Spleen (tissue), 11 donors: Measurements from ENCODE around the gene TBCD. TPM values are rescaled to one million over a fixed set of nuclear protein-coding genes. Genes with fewer than 3 reads are reported as not detected.
A peak's percentile ranks its signal among the peaks of the same experiment; 100 is the strongest.

Experiments used
- DNase-seq: peaks from one replicate; pipeline ENCODE4 v3.0.0-alpha.2; 2020
- H3K27ac ChIP-seq, 8 donors: fragments of 200-600 bp; sonication (generic) in 7 of 8; 1 replicate in 4 of 8; 2 replicates in 4 of 8; pipeline versions ENCODE4 v1.5.0 to v1.8.0; 2016 to 2021; ENCODE audit warnings: inconsistent platforms in 4 of 8, mild to moderate bottlenecking in 4 of 8, moderate library complexity in 1 of 8
- H3K27me3 ChIP-seq, 7 donors: fragments of 200-600 bp; sonication (generic) in 6 of 7; replicated peaks in 1 of 7; 1 replicate in 4 of 7; 2 replicates in 3 of 7; pipeline versions ENCODE4 v1.5.0 to v1.8.0; 2016 to 2021; ENCODE audit warnings: inconsistent platforms in 3 of 7, mild to moderate bottlenecking in 1 of 7
- H3K36me3 ChIP-seq, 6 donors: fragments of 200-600 bp; sonication (generic) in 5 of 6; 1 replicate in 4 of 6; 2 replicates in 2 of 6; pipeline versions ENCODE4 v1.5.0 to v1.8.0; 2016 to 2021; ENCODE audit warnings: inconsistent platforms in 2 of 6
- H3K4me1 ChIP-seq, 6 donors: fragments of 200-600 bp; sonication (generic) in 5 of 6; 1 replicate in 3 of 6; 2 replicates in 3 of 6; pipeline versions ENCODE4 v1.5.0 to v1.8.0; 2016 to 2021; ENCODE audit warnings: inconsistent platforms in 3 of 6
- H3K4me3 ChIP-seq, 8 donors: fragments of 200-600 bp; sonication (generic) in 7 of 8; 1 replicate in 4 of 8; 2 replicates in 4 of 8; pipeline versions ENCODE4 v1.5.0 to v1.8.0; 2016 to 2021; ENCODE audit warnings: inconsistent platforms in 4 of 8, mild to moderate bottlenecking in 4 of 8, moderate library complexity in 2 of 8
- H3K9me3 ChIP-seq, 8 donors: fragments of 200-600 bp; sonication (generic) in 7 of 8; 1 replicate in 4 of 8; 2 replicates in 4 of 8; pipeline versions ENCODE4 v1.5.0 to v1.8.0; 2016 to 2021; ENCODE audit warnings: inconsistent platforms in 4 of 8
- POLR2A ChIP-seq, 3 donors: fragments of 450-650 bp; IDR thresholded peaks; one replicate each; pipeline ENCODE4 v1.5.1; 2017; ENCODE audit warnings: antibody characterized with exemption in 3 of 3, mild to moderate bottlenecking in 1 of 3
- POLR2AphosphoS5 ChIP-seq, 3 donors: sonication (generic); formaldehyde crosslinking; IDR thresholded peaks; one replicate each; pipeline ENCODE4 v1.5.1; 2017; ENCODE audit warnings: antibody characterized with exemption in 3 of 3
- WGBS, 5 donors: extraction: QIAGEN DNeasy Blood & Tissue Kit in 3 of 5; methylation state at CpG; one replicate each; pipeline versions ENCODE4 v1.1.5 to v1.1.7; 2013 to 2018; 5-methylcytosine and 5-hydroxymethylcytosine counted together
- intact Hi-C: fragments of 100-400 bp; cut with DNase I; formaldehyde crosslinking; loops from one replicate; pipeline ENCODE4 v1.15.0; 2023; ENCODE audit warnings: low total_unique reads
- polyA plus RNA-seq, 3 donors: library from polyadenylated mRNA; stranded (reverse); fragments of 200-250 nt; gene quantifications; one replicate each; pipeline ENCODE4 v1.2.1, GENCODE V29; 2013
- total RNA-seq, 7 donors: library from RNA; depleted of rRNA in 3 of 7; stranded (reverse); fragments of >200 nt in 3 of 7; fragmentation: NEBNext Ultra II Directional in 4 of 7; extraction: Animal tissue kit (Norgen Biotek cat#: 25700) in 4 of 7; gene quantifications; one replicate each; pipeline versions ENCODE4 v1.1.0 to v1.2.1, GENCODE V29; 2016 to 2021
- TF ChIP-seq, protein P1 (sequence below), 11 experiments: fragments of 200-600 bp in 7 of 11; fragments of 450-650 bp in 4 of 11; sonication (generic) in 4 of 11; IDR thresholded peaks in 8 of 11; conservative IDR thresholded peaks in 3 of 11; 1 replicate in 7 of 11; 2 replicates in 4 of 11; pipeline versions ENCODE4 v1.4.0 to v1.8.0; 2016 to 2021; ENCODE audit warnings: antibody characterized with exemption in 11 of 11, inconsistent platforms in 4 of 11, mild to moderate bottlenecking in 1 of 11
- donor health status: healthy with polysubstance abuse.
- donor health status: DM: no; HTN: no; CAD: no; lungs with moderate emphysema.
- donor health status: DM: no; HTN: no; CAD: no.
- donor health status: Bipolar disorder and iron deficiency.
- donor health status: healthy.
- donor health status: DM: no; HTN: no; CAD: no.
- donor health status: DM: yes; HTN: yes; CAD: no.

The TBCD gene
- total and polyA plus RNA-seq, 10 donors = 55.6 to 207 (median 108) TPM

DNA sequence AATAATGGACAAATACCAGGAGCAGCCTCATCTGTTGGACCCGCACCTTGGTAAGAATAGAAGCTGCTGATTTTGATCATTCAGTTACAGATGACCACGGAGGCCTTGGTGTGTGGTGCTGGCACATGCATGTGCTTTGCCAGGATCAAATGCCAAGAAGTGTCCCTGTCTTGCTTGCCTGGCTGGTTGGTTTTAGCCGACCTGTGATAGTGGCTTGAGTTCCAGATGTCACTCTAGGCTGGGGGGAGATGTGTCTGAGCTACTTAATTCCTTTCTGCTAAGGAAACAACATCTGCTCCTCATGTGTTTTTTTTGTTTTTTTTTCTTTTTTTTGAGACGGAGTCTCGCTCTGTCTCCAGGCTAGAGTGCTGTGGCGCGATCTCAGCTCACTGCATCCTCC is 4.3 kb downstream of the TBCD start:
- Histone ChIP-seq H3K27me3 (no peaks in the 10 kb centered on the region), H3K27ac (no peak overlapping the region), H3K36me3 (peaks cover 0 to 36% (median 2%) of the 10 kb centered on the region in 6 donors), H3K9me3 (no peaks in the 10 kb centered on the region), H3K4me3 (no peak overlapping the region), H3K4me1 (peaks cover 10 to 29% (median 18%) of the 10 kb centered on the region in 6 donors)
- DNase-seq = no peak
- TF ChIP-seq POLR2A (IDR thresholded peaks at IDR 0.05) (no peak), POLR2AphosphoS5 (IDR thresholded peaks at IDR 0.05) (no peak)
- TF ChIP-seq, protein P1, sequence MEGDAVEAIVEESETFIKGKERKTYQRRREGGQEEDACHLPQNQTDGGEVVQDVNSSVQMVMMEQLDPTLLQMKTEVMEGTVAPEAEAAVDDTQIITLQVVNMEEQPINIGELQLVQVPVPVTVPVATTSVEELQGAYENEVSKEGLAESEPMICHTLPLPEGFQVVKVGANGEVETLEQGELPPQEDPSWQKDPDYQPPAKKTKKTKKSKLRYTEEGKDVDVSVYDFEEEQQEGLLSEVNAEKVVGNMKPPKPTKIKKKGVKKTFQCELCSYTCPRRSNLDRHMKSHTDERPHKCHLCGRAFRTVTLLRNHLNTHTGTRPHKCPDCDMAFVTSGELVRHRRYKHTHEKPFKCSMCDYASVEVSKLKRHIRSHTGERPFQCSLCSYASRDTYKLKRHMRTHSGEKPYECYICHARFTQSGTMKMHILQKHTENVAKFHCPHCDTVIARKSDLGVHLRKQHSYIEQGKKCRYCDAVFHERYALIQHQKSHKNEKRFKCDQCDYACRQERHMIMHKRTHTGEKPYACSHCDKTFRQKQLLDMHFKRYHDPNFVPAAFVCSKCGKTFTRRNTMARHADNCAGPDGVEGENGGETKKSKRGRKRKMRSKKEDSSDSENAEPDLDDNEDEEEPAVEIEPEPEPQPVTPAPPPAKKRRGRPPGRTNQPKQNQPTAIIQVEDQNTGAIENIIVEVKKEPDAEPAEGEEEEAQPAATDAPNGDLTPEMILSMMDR (IDR thresholded peaks at IDR 0.05 in 8 of 11, conservative IDR thresholded peaks at IDR 0.05 in 3 of 11) = no peak
- intact Hi-C loops = loop anchor here (10.0 kb wide), 1 partner anchor 101 kb away; no protein-coding TSS in a partner anchor
- 92 to 99% (median 94%) methylated on average over 6 to 7 of the region's 7 CpGs for WGBS, 5 donors

DNA sequence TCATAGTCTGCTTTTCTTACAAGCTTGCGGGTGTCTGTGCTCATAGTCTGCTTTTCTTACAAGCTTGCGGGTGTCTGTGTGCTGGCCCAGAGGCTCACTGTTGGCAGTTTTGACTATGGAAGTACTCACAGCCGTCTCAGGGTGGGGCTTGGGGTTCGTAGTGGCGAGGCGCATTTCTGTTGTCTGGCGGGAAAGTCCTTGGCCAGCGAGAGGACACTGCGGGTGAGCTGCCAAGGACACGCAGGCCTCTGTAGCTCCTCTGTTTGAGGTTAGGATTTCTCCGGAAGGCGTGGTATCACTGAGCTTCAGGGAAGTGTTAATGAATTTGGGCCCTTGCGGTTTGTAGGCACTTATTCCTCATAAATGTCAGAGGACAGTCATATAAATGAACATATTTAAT is 13.5 kb downstream of the TBCD start:
- peaks cover 0 to 37% (median 4%) of the 10 kb centered on the region in 6 donors for H3K4me1 ChIP-seq
- H3K27me3 ChIP-seq = no peaks in the 10 kb centered on the region
- WGBS, 5 donors = 73 to 89% (median 82%) methylated on average over 13 of the region's 13 CpGs
- intact Hi-C loops = no loop called here
- peak; percentile 65 for DNase-seq
- peaks cover 0 to 92% (median 24%) of the 10 kb centered on the region in 6 donors for H3K36me3 ChIP-seq
- H3K9me3 ChIP-seq = no peaks in the 10 kb centered on the region
- H3K27ac ChIP-seq = peak overlapping the region in 2 of 8 donors; percentile 45 to 49
- TF ChIP-seq, protein P1 (IDR thresholded peaks at IDR 0.05 in 8 of 11, conservative IDR thresholded peaks at IDR 0.05 in 3 of 11) = no peak
- TF ChIP-seq POLR2AphosphoS5 (IDR thresholded peaks at IDR 0.05) (peak in 1 of 3 donors; percentile 46), POLR2A (IDR thresholded peaks at IDR 0.05) (no peak)
- H3K4me3 ChIP-seq = no peak overlapping the region

DNA sequence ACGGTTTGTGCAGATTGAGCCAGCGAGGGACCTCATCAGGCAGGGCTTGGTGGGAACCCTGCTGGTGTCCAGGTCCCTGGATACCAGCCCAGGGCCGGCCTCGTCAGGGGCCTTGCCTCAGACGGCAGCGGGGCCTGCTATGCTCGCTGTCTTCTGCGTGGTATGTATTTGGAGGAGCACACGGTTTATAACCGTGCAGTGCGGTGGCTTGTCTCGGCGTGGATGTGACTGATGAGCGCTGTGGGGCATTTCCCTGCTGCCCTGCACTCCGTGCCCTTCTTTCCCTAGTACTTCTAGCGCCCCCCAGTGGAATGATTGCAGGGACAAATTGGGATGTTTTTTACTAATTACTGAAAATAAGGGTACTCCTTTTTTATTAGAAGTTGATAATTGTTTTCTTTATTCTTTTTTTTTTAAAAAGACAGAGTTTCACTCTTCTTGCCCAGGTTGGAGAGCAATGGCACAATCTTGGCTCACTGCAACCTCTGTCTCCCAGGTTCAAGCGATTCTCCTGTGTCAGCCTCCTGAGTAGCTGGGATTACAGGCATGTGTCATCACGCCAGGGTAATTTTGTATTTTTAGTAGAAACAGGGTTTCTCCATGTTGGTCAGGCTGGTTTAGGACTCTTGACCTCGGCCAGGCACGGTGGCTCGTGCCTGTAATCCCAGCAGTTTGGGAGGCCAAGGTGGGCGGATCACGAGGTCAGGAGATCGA is 15.3 kb downstream of the TBCD start:
- no peak for DNase-seq
- Histone ChIP-seq H3K4me1 (peaks cover 0 to 37% (median 4%) of the 10 kb centered on the region in 6 donors), H3K9me3 (no peaks in the 10 kb centered on the region), H3K36me3 (peaks cover 0 to 88% (median 26%) of the 10 kb centered on the region in 6 donors), H3K4me3 (no peak overlapping the region), H3K27ac (no peak overlapping the region), H3K27me3 (no peaks in the 10 kb centered on the region)
- WGBS, 5 donors = 76 to 85% (median 81%) methylated on average over 20 to 24 of the region's 24 CpGs
- intact Hi-C loops = no loop called here
- TF ChIP-seq, protein P1 (IDR thresholded peaks at IDR 0.05 in 8 of 11, conservative IDR thresholded peaks at IDR 0.05 in 3 of 11) = peak in 9 of 11 experiments; percentile 28 to 62 (median 52)
- no peak for TF ChIP-seq POLR2A (IDR thresholded peaks at IDR 0.05)

DNA sequence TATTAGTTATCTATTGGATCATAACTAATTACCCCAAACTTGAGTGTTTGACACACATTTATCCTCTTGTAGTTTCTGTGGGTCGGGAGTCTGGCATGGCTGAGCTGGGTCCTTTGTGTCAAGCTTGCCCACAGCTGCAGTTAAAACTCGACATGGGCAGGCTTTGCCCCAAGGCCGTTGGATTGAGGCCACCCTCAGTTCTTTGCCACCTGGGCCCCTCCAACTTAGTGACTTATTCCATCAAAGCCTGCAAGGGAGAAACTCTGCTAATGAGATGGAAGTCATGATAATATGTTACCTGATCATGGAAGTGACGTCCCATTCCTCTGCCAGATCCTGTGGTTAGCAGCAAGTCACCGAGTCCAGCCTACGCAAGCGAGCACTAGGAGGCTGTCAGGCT is 17.2 kb downstream of the TBCD start:
- no peaks in the 10 kb centered on the region for H3K9me3 ChIP-seq
- H3K36me3 ChIP-seq = peaks cover 0 to 85% (median 33%) of the 10 kb centered on the region in 6 donors
- no peaks in the 10 kb centered on the region for H3K27me3 ChIP-seq
- intact Hi-C loops = no loop called here
- H3K27ac ChIP-seq = no peak overlapping the region
- no peak for DNase-seq
- H3K4me3 ChIP-seq = no peak overlapping the region
- peaks cover 0 to 21% (median 4%) of the 10 kb centered on the region in 6 donors for H3K4me1 ChIP-seq
- WGBS, 5 donors = 91 to 98% (median 95%) methylated on average over 7 of the region's 7 CpGs
- TF ChIP-seq, protein P1 (IDR thresholded peaks at IDR 0.05 in 8 of 11, conservative IDR thresholded peaks at IDR 0.05 in 3 of 11) = no peak
- TF ChIP-seq POLR2A (IDR thresholded peaks at IDR 0.05) = no peak
- no peak for TF ChIP-seq POLR2AphosphoS5 (IDR thresholded peaks at IDR 0.05)
